SKM-1 treated with dmso at 0.1 percent for 144 hours (cell line): ENCODE data around the gene ACER1.
"Not testable (repeated sequence)": the region's sequence is repeated elsewhere in the genome, so short reads cannot be mapped to it uniquely, and the experiment has no call there.

Experiments used
- DNase-seq: peaks from one replicate; lab custom pipeline; 2025; ENCODE audit not compliant: unreplicated experiment; lab: John Stamatoyannopoulos, UW

The ACER1 gene

GRCh38 chr19:6288737-6289136 is 44.7 kb downstream of the ACER1 start:
- no peak for DNase-seq

GRCh38 chr19:6287269-6287885 is 46.0 kb downstream of the ACER1 start:
- DNase-seq: no peak

GRCh38 chr19:6286676-6287075 is 46.7 kb downstream of the ACER1 start:
- no peak for DNase-seq

GRCh38 chr19:6282393-6282792 is 51.0 kb downstream of the ACER1 start:
- DNase-seq: not testable (repeated sequence)

GRCh38 chr19:6279931-6280591 is 53.4 kb downstream of the ACER1 start, which contains the start of gene MLLT1:
Gene MLLT1, minus strand, starts transcription at chr19:6279975. Its CDS starts 191 bp downstream, at chr19:6279784.
- peak; percentile 88 for DNase-seq

- no peak for DNase-seq
These were observed 53.8 kb downstream of the ACER1 start for GRCh38 chr19:6279620-6279930.

GRCh38 chr19:6278740-6279619 is 54.4 kb downstream of the ACER1 start:
- DNase-seq: no peak

GRCh38 chr19:6278051-6278450 is 55.4 kb downstream of the ACER1 start:
- DNase-seq: no peak

GRCh38 chr19:6276447-6276846 is 57.0 kb downstream of the ACER1 start:
- DNase-seq: no peak

- DNase-seq: no peak
These were observed 58.2 kb downstream of the ACER1 start for GRCh38 chr19:6275170-6275744.

GRCh38 chr19:6274756-6275155 is 58.7 kb downstream of the ACER1 start:
- DNase-seq: no peak

GRCh38 chr19:6273701-6274601 is 59.5 kb downstream of the ACER1 start:
- DNase-seq: peak; percentile 86

GRCh38 chr19:6272913-6273600 is 60.4 kb downstream of the ACER1 start:
- no peak for DNase-seq

- no peak for DNase-seq
These were observed 61.0 kb downstream of the ACER1 start for GRCh38 chr19:6272411-6272791.

GRCh38 chr19:6271721-6272410 is 61.5 kb downstream of the ACER1 start:
- no peak for DNase-seq

GRCh38 chr19:6271251-6271650 is 62.2 kb downstream of the ACER1 start:
- DNase-seq: no peak

- DNase-seq: no peak
These were observed 62.6 kb downstream of the ACER1 start for GRCh38 chr19:6270822-6271221.

- DNase-seq: no peak
These were observed 63.2 kb downstream of the ACER1 start for GRCh38 chr19:6270076-6270745.
